Immature natural killer cell (primary cell): ENCODE measurements around the gene HK3. TPM values are rescaled to one million over a fixed set of nuclear protein-coding genes. Genes with fewer than 3 reads are reported as not detected.
A peak's percentile ranks its signal among the peaks of the same experiment; 100 is the strongest.
"Not testable (repeated sequence)": the region's sequence is repeated elsewhere in the genome, so short reads cannot be mapped to it uniquely, and the experiment has no call there.

Experiments
- DNase-seq, 3 donors: peaks; one replicate each; pipeline ENCODE4 v3.0.0; 2022; ENCODE audit warnings: mixed read lengths in 1 of 3
- H3K27ac Mint-ChIP-seq, 6 donors: one replicate each; pipeline ENCODE4 v1.8.0; 2020; ENCODE audit warnings: mixed read lengths in 6 of 6, mild to moderate bottlenecking in 5 of 6, inconsistent platforms in 4 of 6, moderate library complexity in 3 of 6
- H3K27me3 Mint-ChIP-seq, 3 donors: one replicate each; pipeline ENCODE4 v1.8.0; 2020 to 2021; ENCODE audit warnings: low read depth in 3 of 3, mild to moderate bottlenecking in 3 of 3, mixed read lengths in 3 of 3, moderate library complexity in 3 of 3, inconsistent platforms in 1 of 3
- H3K36me3 Mint-ChIP-seq, 3 donors: one replicate each; pipeline ENCODE4 v1.8.0; 2020; ENCODE audit warnings: mixed read lengths in 3 of 3, inconsistent platforms in 2 of 3, mild to moderate bottlenecking in 2 of 3
- H3K4me1 Mint-ChIP-seq, 2 donors: one replicate each; pipeline ENCODE4 v1.8.0; 2020; ENCODE audit warnings: inconsistent platforms in 2 of 2, mild to moderate bottlenecking in 2 of 2, mixed read lengths in 2 of 2, moderate library complexity in 1 of 2
- H3K4me3 Mint-ChIP-seq, 5 donors: one replicate each; pipeline ENCODE4 v1.8.0; 2020; ENCODE audit warnings: mild to moderate bottlenecking in 5 of 5, mixed read lengths in 5 of 5, inconsistent platforms in 3 of 5, moderate library complexity in 3 of 5
- H3K9me3 Mint-ChIP-seq, 6 donors: one replicate each; pipeline ENCODE4 v1.8.0; 2020; ENCODE audit warnings: mild to moderate bottlenecking in 6 of 6, mixed read lengths in 6 of 6, inconsistent platforms in 4 of 6, moderate library complexity in 3 of 6
- polyA plus RNA-seq, 3 donors: library from polyadenylated mRNA; unstranded; fragments of 300-500 nt; fragmentation: Illumina TruSeq; gene quantifications; one replicate each; pipeline ENCODE4 v1.2.3, GENCODE V29; 2021

HK3 gene
- polyA plus RNA-seq, 3 donors from 2014 or later, result 0.21 to 2.5 (median 2.4) TPM

DNA sequence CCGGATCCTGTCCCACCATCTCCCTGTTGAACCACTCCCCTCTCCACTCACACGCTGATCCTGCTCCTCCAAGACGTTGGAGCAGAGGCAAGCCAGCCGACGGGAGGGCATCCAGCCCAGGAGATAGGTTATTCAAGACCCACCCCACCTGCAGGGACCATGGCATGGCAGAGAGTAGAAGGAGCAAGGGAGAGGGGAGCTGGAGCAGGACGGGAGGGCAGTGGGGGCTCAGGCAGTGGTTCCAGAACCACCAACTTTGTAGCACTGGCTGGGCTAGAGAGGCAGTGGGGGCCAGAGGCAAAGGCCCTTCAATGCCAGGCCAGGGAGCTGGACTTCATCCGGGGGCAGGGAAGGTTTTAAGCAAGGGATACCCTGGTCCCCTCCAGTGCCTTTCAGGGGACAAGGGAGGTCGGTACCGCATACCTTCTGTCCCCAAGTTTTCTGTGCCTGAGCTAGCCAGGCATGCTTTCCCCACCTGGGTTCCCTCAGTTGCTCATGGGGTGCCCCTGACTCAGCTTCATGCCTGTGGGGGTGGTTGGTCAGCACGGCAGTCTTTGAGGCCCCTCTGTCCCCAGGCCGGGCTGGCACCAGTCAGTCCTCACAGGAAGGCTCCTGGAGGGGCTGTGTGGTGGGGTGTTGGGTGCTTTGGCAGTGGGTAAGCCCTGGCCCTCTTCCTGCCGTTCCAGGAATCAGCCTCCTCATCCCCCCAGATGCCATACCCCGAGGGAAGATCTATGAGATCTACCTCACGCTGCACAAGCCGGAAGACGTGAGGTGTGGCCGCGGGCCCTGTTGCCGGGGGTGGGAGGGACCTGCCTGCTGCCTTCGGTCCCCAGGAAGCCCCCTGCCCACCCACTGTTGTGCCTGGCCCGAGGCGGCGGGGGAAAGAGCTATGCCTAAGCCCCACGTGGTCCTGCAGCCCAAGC lies 22.4 kb downstream of the HK3 start:
- Mint-ChIP-seq H3K4me3 (peak overlapping the region in 1 of 5 donors; percentile 80), H3K27me3 (peaks cover 28 to 38% (median 28%) of the 10 kb centered on the region in 3 donors), H3K9me3 (peaks cover 0 to 6% (median 4%) of the 10 kb centered on the region in 6 donors), H3K4me1 (peaks cover 20 to 22% of the 10 kb centered on the region in 2 donors), H3K27ac (no peak overlapping the region), H3K36me3 (no peaks in the 10 kb centered on the region)
- DNase-seq, result no peak

DNA sequence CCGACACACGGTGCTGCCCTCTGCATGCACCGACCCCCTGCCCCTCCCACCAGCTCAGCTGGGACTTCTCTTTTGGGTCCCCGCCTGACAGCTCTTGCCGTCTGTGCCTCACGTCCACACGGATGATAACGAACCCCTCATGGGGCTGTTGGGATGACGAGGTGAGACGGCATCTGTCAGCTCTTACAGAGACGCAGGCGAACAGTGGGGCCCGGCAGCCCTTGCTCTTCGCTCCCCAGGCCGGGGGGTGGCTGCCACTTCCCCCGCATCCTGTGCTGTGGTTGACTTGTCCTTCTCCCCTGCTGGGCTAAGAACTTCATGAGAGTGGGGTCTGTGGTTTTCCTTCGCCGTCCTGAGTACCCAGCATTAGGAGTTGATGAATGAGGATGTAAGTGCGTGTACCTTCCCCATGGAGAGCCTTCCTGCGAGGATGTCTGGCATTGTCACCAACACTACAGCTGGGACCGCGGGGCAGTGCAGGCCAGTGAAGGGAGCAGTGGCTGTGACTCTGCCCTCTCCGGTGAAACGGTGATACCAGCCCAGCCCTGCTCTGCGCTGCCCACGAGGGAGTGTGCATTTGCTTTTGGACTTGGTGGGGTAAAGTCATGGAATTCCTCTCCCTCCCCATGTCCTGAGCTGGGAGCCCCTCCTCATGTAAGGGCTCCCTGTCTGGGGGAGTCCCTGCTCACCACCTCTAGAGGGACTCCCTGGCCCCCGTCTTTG lies 23.2 kb downstream of the HK3 start:
- Mint-ChIP-seq H3K9me3 (peaks cover 0 to 6% (median 4%) of the 10 kb centered on the region in 6 donors), H3K4me3 (peak overlapping the region; percentile 35 to 80 (median 58)), H3K27ac (peak overlapping the region in 3 of 6 donors; percentile 40 to 51 (median 49)), H3K4me1 (peaks cover 20 to 22% of the 10 kb centered on the region in 2 donors), H3K27me3 (peaks cover 28 to 38% (median 28%) of the 10 kb centered on the region in 3 donors), H3K36me3 (no peaks in the 10 kb centered on the region)
- DNase-seq, result peak; percentile 26 to 42 (median 33)

DNA sequence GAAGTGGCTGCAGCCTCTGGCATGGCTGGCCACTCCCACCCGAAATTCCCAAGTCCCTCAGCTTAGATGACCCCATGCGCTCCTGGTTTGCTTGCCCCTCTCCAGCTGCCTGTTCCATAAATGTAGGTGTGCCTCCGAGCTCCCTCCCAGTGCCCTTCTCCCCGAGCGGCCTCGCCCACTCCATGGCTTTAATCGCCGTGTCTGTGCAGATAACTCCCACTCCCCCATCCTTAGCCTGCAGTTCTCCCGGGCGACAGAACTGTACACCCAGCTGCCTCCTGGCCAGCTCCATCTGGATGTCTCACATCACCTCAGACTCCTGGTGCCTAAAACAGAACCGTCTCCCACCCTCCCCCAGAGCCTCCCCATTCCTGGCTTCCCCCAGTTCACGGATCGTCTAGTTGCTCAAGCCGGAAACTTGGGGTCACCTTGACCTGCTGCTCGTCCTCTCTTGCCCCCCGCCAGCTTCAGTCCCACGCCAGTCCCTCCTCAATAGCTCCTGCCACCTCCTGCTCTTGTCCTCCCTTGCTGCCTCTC lies 24.1 kb downstream of the HK3 start:
- Mint-ChIP-seq H3K4me1 (peaks cover 25 to 28% of the 10 kb centered on the region in 2 donors), H3K4me3 (peak overlapping the region in 3 of 5 donors; percentile 46 to 58 (median 58)), H3K9me3 (peaks cover 0 to 6% (median 4%) of the 10 kb centered on the region in 6 donors), H3K27ac (peak overlapping the region in 2 of 6 donors; percentile 51 to 72), H3K27me3 (peaks cover 30 to 42% (median 32%) of the 10 kb centered on the region in 3 donors), H3K36me3 (no peaks in the 10 kb centered on the region)
- no peak for DNase-seq

DNA sequence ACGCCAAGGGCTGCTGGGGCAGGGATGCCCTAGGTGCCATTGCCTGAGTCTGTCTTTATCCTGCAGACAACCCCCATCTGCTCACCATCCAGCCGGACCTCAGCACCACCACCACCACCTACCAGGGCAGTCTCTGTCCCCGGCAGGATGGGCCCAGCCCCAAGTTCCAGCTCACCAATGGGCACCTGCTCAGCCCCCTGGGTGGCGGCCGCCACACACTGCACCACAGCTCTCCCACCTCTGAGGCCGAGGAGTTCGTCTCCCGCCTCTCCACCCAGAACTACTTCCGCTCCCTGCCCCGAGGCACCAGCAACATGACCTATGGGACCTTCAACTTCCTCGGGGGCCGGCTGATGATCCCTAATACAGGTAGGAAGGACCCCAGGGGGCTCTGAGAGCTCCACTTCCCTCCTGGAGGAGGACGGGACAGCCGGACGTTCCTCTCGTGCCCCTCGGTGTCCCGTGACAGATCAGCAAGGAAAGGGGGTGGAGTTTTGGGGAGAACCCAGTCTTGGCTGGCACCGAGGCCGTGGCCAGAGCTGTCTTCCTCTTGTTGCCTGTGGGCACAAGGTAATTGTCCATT lies 24.9 kb downstream of the HK3 start:
- no peak overlapping the region for H3K4me3 Mint-ChIP-seq
- no peaks in the 10 kb centered on the region for H3K36me3 Mint-ChIP-seq
- DNase-seq, result no peak
- H3K4me1 Mint-ChIP-seq, result peaks cover 26 to 28% of the 10 kb centered on the region in 2 donors
- H3K27me3 Mint-ChIP-seq, result peaks cover 30 to 42% (median 32%) of the 10 kb centered on the region in 3 donors
- H3K27ac Mint-ChIP-seq, result peak overlapping the region in 1 of 6 donors; percentile 40
- H3K9me3 Mint-ChIP-seq, result peaks cover 0 to 6% (median 4%) of the 10 kb centered on the region in 6 donors

DNA sequence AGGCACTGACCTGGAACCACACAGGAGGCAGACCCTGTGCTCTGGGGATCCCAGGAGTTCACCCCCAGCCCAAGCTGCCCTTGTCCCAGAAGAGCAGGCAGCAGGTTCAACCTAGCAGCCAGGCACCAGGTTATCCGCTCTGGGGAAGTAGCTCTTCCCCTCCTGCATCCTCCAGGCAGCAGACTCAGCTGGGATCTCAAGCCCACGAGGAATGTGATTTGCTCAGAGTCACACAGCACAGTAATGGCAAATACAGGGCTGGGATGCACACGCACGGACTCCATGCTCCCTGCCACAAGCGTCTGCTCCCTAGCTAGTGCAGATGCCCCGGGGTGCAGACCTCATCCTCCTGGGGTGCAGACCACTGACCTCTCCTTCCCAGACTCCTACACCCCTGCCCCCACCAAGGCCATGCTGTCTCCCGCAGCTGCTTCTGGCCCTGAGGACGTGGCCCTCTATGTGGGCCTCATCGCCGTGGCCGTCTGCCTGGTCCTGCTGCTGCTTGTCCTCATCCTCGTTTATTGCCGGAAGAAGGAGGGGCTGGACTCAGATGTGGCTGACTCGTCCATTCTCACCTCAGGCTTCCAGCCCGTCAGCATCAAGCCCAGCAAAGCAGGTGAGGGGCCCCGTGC lies 25.5 kb downstream of the HK3 start:
- Mint-ChIP-seq H3K9me3 (peaks cover 0 to 6% (median 4%) of the 10 kb centered on the region in 6 donors), H3K4me3 (no peak overlapping the region), H3K27ac (peak overlapping the region in 3 of 6 donors; percentile 51 to 84 (median 77)), H3K4me1 (peaks cover 26 to 28% of the 10 kb centered on the region in 2 donors), H3K36me3 (no peaks in the 10 kb centered on the region), H3K27me3 (peaks cover 30 to 42% (median 33%) of the 10 kb centered on the region in 3 donors)
- DNase-seq, result no peak

DNA sequence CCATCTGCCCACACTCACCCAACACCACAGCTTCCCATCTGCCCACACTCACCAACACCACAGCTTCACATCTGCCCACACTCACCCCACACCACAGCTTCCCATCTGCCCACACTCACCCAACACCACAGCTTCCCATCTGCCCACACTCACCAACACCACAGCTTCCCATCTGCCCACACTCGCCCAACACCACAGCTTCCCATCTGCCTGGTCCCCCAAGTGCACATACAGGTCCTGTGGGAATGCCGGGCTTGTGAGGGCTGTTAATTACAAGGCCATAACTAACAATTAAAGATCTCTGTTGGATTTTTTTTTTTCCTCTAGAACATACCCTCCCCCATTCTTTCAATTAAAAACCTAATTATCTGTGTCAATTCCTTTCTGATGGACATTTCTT lies 26.1 kb downstream of the HK3 start:
- DNase-seq, result peak; percentile 42 to 59 (median 57)
- H3K36me3 Mint-ChIP-seq, H3K9me3 Mint-ChIP-seq: not testable (repeated sequence)
- Mint-ChIP-seq H3K4me1 (peaks cover 26 to 28% of the 10 kb centered on the region in 2 donors), H3K4me3 (peak overlapping the region in 3 of 5 donors; percentile 1 to 46 (median 33)), H3K27ac (peak overlapping the region; percentile 8 to 84 (median 75)), H3K27me3 (peaks cover 31 to 42% (median 32%) of the 10 kb centered on the region in 3 donors)

DNA sequence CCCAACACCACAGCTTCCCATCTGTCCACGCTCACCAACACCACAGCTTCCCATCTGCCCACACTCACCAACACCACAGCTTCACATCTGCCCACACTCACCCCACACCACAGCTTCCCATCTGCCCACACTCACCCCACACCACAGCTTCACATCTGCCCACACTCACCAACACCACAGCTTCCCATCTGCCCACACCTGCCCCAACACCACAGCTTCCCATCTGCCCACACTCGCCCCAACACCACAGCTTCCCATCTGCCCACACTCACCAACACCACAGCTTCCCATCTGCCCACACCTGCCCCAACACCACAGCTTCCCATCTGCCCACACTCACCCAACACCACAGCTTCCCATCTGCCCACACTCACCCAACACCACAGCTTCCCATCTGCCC lies 26.6 kb downstream of the HK3 start:
- DNase-seq, result peak; percentile 48 to 63 (median 62)
- H3K9me3 Mint-ChIP-seq, H3K4me3 Mint-ChIP-seq, H3K36me3 Mint-ChIP-seq: not testable (repeated sequence)
- peaks cover 32 to 44% (median 32%) of the 10 kb centered on the region in 3 donors for H3K27me3 Mint-ChIP-seq
- H3K4me1 Mint-ChIP-seq, result peaks cover 26 to 28% of the 10 kb centered on the region in 2 donors
- peak overlapping the region in 3 of 6 donors; percentile 17 to 84 (median 77) for H3K27ac Mint-ChIP-seq

DNA sequence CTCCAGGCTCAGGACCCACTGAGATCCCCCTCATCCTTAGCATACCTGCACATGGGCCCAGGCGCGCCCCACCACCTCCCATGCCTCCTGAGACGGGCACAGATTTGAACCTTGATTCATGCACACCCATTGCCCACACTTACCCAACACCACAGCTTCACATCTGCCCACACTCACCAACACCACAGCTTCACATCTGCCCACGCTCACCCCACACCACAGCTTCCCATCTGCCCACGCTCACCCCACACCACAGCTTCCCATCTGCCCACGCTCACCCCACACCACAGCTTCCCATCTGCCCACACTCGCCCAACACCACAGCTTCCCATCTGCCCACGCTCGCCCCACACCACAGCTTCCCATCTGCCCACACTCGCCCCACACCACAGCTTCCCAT lies 28.5 kb downstream of the HK3 start:
- not testable (repeated sequence) for H3K9me3 Mint-ChIP-seq, H3K36me3 Mint-ChIP-seq, H3K4me3 Mint-ChIP-seq
- Mint-ChIP-seq H3K27ac (peak overlapping the region in 3 of 6 donors; percentile 40 to 57 (median 51)), H3K27me3 (peaks cover 28 to 43% (median 30%) of the 10 kb centered on the region in 3 donors), H3K4me1 (peaks cover 17 to 18% of the 10 kb centered on the region in 2 donors)
- peak; percentile 15 to 26 (median 21) for DNase-seq

DNA sequence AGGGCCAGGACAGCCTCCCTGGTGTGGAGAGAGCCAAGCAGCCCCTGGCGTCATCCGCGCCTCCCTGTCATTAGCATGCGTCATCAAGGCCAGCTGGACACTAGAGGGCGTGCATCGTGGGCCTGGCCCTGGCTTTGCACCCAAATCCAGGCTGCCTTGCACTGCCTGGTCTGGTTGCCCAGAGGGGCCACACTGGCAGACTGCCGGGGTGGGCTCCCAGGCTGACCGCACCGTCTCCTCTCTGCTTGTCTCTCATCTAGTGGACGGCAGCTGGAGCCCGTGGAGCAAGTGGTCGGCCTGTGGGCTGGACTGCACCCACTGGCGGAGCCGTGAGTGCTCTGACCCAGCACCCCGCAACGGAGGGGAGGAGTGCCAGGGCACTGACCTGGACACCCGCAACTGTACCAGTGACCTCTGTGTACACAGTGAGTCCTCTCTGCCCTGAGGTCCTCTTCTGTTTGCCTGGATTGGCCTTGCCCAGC lies 29.0 kb downstream of the HK3 start:
- peaks cover 12 to 13% of the 10 kb centered on the region in 2 donors for H3K4me1 Mint-ChIP-seq
- no peak overlapping the region for H3K4me3 Mint-ChIP-seq
- peaks cover 24 to 43% (median 26%) of the 10 kb centered on the region in 3 donors for H3K27me3 Mint-ChIP-seq
- H3K36me3 Mint-ChIP-seq, result no peaks in the 10 kb centered on the region
- peaks cover 0 to 6% (median 4%) of the 10 kb centered on the region in 6 donors for H3K9me3 Mint-ChIP-seq
- H3K27ac Mint-ChIP-seq, result no peak overlapping the region
- DNase-seq, result no peak

DNA sequence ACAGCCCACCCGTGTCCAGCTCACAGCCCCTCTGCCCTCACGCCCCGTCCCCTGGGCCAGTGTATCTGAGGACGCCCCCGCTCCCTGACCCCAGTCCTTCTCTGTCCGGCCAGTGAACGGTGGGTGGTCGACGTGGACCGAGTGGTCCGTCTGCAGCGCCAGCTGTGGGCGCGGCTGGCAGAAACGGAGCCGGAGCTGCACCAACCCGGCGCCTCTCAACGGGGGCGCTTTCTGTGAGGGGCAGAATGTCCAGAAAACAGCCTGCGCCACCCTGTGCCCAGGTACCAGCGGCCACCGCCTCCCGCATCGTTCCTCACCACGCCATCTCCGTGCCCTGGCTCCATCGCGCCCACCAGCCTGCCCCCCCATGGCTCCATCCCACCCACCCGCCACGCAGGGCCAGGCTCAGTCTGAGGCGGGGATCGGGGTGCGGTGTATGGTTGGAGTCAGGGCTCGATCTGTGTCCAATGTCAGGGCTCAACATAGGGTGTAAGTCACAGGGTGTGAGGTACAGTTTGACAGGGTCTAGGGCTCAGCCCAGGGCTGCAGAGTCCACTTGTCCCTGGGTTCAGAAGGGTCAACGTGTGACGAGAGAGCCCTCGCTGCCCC lies 29.5 kb downstream of the HK3 start:
- Mint-ChIP-seq H3K27ac (no peak overlapping the region), H3K27me3 (peaks cover 20 to 40% (median 23%) of the 10 kb centered on the region in 3 donors), H3K4me3 (no peak overlapping the region), H3K9me3 (peaks cover 0 to 5% (median 4%) of the 10 kb centered on the region in 6 donors), H3K36me3 (no peaks in the 10 kb centered on the region), H3K4me1 (peaks cover 9 to 10% of the 10 kb centered on the region in 2 donors)
- no peak for DNase-seq

DNA sequence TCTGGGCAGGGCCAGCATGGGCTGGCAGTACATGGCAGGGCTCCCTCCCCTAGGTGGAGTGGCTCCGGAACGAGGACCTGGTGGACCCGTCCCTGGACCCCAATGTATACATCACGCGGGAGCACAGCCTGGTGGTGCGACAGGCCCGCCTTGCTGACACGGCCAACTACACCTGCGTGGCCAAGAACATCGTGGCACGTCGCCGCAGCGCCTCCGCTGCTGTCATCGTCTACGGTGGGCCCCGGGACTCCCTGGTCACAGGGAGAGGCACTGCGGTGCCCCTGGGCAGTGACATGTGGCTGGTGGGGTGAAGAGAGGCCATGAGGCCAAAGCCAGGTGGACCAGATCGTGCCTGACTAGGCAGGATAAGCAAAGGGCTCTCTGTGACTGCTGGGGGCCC lies 30.4 kb downstream of the HK3 start:
- Mint-ChIP-seq H3K4me1 (peaks cover 7 to 10% of the 10 kb centered on the region in 2 donors), H3K27ac (peak overlapping the region in 1 of 6 donors; percentile 40), H3K9me3 (peaks cover 0 to 5% (median 4%) of the 10 kb centered on the region in 6 donors), H3K4me3 (no peak overlapping the region), H3K36me3 (no peaks in the 10 kb centered on the region), H3K27me3 (peaks cover 18 to 33% (median 21%) of the 10 kb centered on the region in 3 donors)
- DNase-seq, result no peak

DNA sequence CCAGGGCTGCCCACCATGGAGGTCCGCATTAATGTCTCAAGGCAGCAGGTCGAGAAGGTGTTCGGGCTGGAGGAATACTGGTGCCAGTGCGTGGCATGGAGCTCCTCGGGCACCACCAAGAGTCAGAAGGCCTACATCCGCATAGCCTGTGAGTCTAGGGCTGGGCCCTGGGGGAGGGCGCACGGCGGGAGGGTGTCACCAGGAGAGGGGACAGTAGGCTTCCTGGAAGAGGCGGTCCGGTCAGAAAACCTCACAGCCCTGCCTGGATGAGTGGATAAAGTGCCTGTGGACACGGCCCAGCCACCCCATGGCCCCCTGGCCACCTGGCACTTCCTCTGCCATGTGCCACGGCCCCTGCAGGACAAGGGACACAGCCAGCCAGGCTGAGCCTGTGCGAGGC lies 31.0 kb downstream of the HK3 start:
- H3K27ac Mint-ChIP-seq, result no peak overlapping the region
- H3K36me3 Mint-ChIP-seq, result no peaks in the 10 kb centered on the region
- H3K4me1 Mint-ChIP-seq, result peaks cover 6% of the 10 kb centered on the region in 2 donors
- H3K4me3 Mint-ChIP-seq, result no peak overlapping the region
- H3K9me3 Mint-ChIP-seq, result peaks cover 0 to 2% (median 2%) of the 10 kb centered on the region in 6 donors
- no peak for DNase-seq
- H3K27me3 Mint-ChIP-seq, result peaks cover 16 to 29% (median 19%) of the 10 kb centered on the region in 3 donors
